GM23338 (cell line): ENCODE measurements around the gene SYT9. TPM values are rescaled to one million over a fixed set of nuclear protein-coding genes. Genes with fewer than 3 reads are reported as not detected.

Experiments
- ATAC-seq: fragments of 200-7000 bp; cut with Tn5 transposase; 3 replicates; pipeline ENCODE4 v1.9.1; 2020
- DNase-seq: peaks from one replicate; pipeline ENCODE4 v3.0.0-alpha.2; 2015; ENCODE audit warnings: low spot score
- H2AFZ ChIP-seq: fragments of 200-600 bp; sonication (generic); 2 replicates; pipeline ENCODE4 v1.8.0; 2016; ENCODE audit warnings: antibody characterized with exemption, mild to moderate bottlenecking, moderate library complexity
- H3F3A ChIP-seq: fragments of 200-600 bp; sonication (generic); replicated peaks from 2 replicates; pipeline ENCODE4 v1.8.0; 2017; ENCODE audit warnings: antibody characterized with exemption, mixed run types, low read depth
- H3K27ac ChIP-seq: fragments of 200-600 bp; sonication (generic); 2 replicates; pipeline ENCODE4 v1.6.1; 2016; ENCODE audit warnings: low read depth
- H3K27me3 ChIP-seq: fragments of 200-600 bp; sonication (generic); 2 replicates; pipeline ENCODE4 v1.8.0; 2016; ENCODE audit warnings: mild to moderate bottlenecking, mixed run types, moderate library complexity; ENCODE audit not compliant: insufficient read depth
- H3K36me3 ChIP-seq: fragments of 200-600 bp; sonication (generic); 2 replicates; pipeline ENCODE4 v1.8.0; 2016; ENCODE audit warnings: mild to moderate bottlenecking; ENCODE audit not compliant: insufficient read depth
- H3K4me1 ChIP-seq: fragments of 200-600 bp; sonication (generic); 2 replicates; pipeline ENCODE4 v1.8.0; 2016; ENCODE audit warnings: mild to moderate bottlenecking, moderate library complexity; ENCODE audit not compliant: insufficient read depth
- H3K4me2 ChIP-seq: fragments of 200-600 bp; sonication (generic); 2 replicates; pipeline ENCODE4 v1.7.1; 2017; ENCODE audit warnings: mixed run types
- H3K4me3 ChIP-seq: fragments of 200-600 bp; sonication (generic); 2 replicates; pipeline ENCODE4 v1.6.1; 2016; ENCODE audit warnings: mixed run types
- H3K79me2 ChIP-seq: fragments of 200-600 bp; sonication (generic); replicated peaks from 2 replicates; pipeline ENCODE4 v1.8.0; 2017; ENCODE audit warnings: mild to moderate bottlenecking; ENCODE audit not compliant: insufficient read depth
- H3K9me2 ChIP-seq: fragments of 200-600 bp; sonication (generic); 2 replicates; pipeline ENCODE4 v1.8.0; 2017; ENCODE audit not compliant: insufficient read depth
- H4K20me1 ChIP-seq: fragments of 200-600 bp; sonication (generic); replicated peaks from 2 replicates; pipeline ENCODE4 v1.8.0; 2017; ENCODE audit warnings: mild to moderate bottlenecking; ENCODE audit not compliant: insufficient read depth
- H3K27ac Mint-ChIP-seq: 2 replicates; pipeline ENCODE4 v1.8.0; 2020; ENCODE audit warnings: inconsistent platforms, mild to moderate bottlenecking, moderate library complexity, mixed read lengths
- H3K27me3 Mint-ChIP-seq: 3 replicates; pipeline ENCODE4 v1.8.0; 2022; ENCODE audit warnings: low read depth, mild to moderate bottlenecking, moderate library complexity, mixed read lengths, inconsistent platforms; ENCODE audit not compliant: insufficient read depth, poor library complexity
- H3K36me3 Mint-ChIP-seq: 3 replicates; pipeline ENCODE4 v1.8.0; 2021; ENCODE audit warnings: low read depth, mild to moderate bottlenecking, inconsistent platforms, moderate library complexity, mixed read lengths
- H3K4me1 Mint-ChIP-seq: 3 replicates; pipeline ENCODE4 v1.8.0; 2020; ENCODE audit warnings: mild to moderate bottlenecking, inconsistent platforms, mixed read lengths
- H3K4me3 Mint-ChIP-seq: 3 replicates; pipeline ENCODE4 v1.8.0; 2021; ENCODE audit warnings: moderate library complexity, mild to moderate bottlenecking, inconsistent platforms, mixed read lengths
- H3K9me3 Mint-ChIP-seq: 3 replicates; pipeline ENCODE4 v1.8.0; 2020; ENCODE audit warnings: moderate library complexity, mild to moderate bottlenecking, inconsistent platforms, mixed read lengths
- CREB1 ChIP-seq: fragments of 250-450 bp; sonication (Bioruptor Pico); IDR thresholded peaks from 2 replicates; pipeline ENCODE4 v1.5.0; 2020; ENCODE audit warnings: low read depth, mild to moderate bottlenecking, moderate library complexity
- EZH2 ChIP-seq: fragments of 200-600 bp; sonication (generic); IDR thresholded peaks from one replicate; pipeline ENCODE4 v1.8.0; 2017; ENCODE audit warnings: antibody characterized with exemption, mild to moderate bottlenecking, low read depth; ENCODE audit not compliant: unreplicated experiment
- EZH2phosphoT487 ChIP-seq: fragments of 200-600 bp; sonication (generic); IDR thresholded peaks from one replicate; pipeline ENCODE4 v1.8.1; 2018; ENCODE audit warnings: antibody characterized with exemption; ENCODE audit not compliant: unreplicated experiment
- NANOG ChIP-seq: IDR thresholded peaks from 2 replicates; pipeline ENCODE4 v1.6.1; 2016; ENCODE audit warnings: antibody characterized with exemption, borderline replicate concordance
- STAT1 ChIP-seq: IDR thresholded peaks from one replicate; pipeline ENCODE4 v1.6.1; 2016; ENCODE audit warnings: antibody characterized with exemption; ENCODE audit not compliant: unreplicated experiment
- ZNF331 ChIP-seq: fragments of 250-450 bp; sonication (Bioruptor Pico); IDR thresholded peaks from 2 replicates; pipeline ENCODE4 v1.5.0; 2020; ENCODE audit warnings: low read depth, mild to moderate bottlenecking, moderate library complexity
- long read RNA-seq: library from polyadenylated mRNA; unstranded; transcript quantifications from one replicate; pipeline ENCODE4 v2.0.0, GENCODE V29; 2020; ENCODE audit not compliant: unreplicated experiment
- polyA plus RNA-seq: library from polyadenylated mRNA; unstranded; fragments of >200 nt; fragmentation: Nextera tagmentation; extraction: Ambion mirVana; gene quantifications from 2 replicates; pipeline ENCODE4 v1.2.1, GENCODE V29; 2016
- total RNA-seq: library from RNA; depleted of rRNA; stranded (reverse); fragments of >200 nt; shearing (Covaris generic); gene quantifications from 2 replicates; pipeline ENCODE4 v1.2.3, GENCODE V29; 2014; rRNA removed
- TF ChIP-seq, protein P1 (sequence below): fragments of 250-450 bp; sonication (Bioruptor Pico); IDR thresholded peaks from 2 replicates; pipeline ENCODE4 v1.5.0; 2020; ENCODE audit warnings: mild to moderate bottlenecking, moderate library complexity
- TF ChIP-seq, protein P2 (sequence below): IDR thresholded peaks from one replicate; pipeline ENCODE4 v1.6.1; 2018; ENCODE audit warnings: antibody characterized with exemption; ENCODE audit not compliant: unreplicated experiment
- TF ChIP-seq, protein P3 (sequence below): IDR thresholded peaks from 2 replicates; pipeline ENCODE4 v1.6.1; 2016; ENCODE audit warnings: antibody characterized with exemption
- TF ChIP-seq, protein P4 (sequence below), 2 experiments: fragments of 200-600 bp in 1 of 2; sonication (generic) in 1 of 2; conservative IDR thresholded peaks; 2 replicates each; pipeline versions ENCODE4 v1.5.1 to v1.6.1; 2016 to 2017; ENCODE audit warnings: antibody characterized with exemption in 2 of 2, low read depth in 2 of 2, mild to moderate bottlenecking in 2 of 2, moderate library complexity in 1 of 2

The SYT9 gene, protein sequence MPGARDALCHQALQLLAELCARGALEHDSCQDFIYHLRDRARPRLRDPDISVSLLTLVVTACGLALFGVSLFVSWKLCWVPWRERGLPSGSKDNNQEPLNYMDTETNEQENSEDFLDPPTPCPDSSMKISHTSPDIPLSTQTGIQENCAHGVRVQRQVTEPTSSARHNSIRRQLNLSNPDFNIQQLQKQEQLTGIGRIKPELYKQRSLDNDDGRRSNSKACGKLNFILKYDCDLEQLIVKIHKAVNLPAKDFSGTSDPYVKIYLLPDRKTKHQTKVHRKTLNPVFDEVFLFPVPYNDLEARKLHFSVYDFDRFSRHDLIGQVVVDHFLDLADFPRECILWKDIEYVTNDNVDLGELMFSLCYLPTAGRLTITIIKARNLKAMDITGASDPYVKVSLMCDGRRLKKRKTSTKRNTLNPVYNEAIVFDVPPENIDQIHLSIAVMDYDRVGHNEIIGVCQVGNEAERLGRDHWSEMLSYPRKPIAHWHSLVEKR
- total RNA-seq (2.4 and 2.7 TPM in 2 replicates), polyA plus RNA-seq (0.70 and 0.91 TPM in 2 replicates)
- long read RNA-seq, partial matches to known transcripts: 1 of 2 reads
- long read RNA-seq, other reads (novel, unspliced or antisense): 1 of 2 reads

DNA sequence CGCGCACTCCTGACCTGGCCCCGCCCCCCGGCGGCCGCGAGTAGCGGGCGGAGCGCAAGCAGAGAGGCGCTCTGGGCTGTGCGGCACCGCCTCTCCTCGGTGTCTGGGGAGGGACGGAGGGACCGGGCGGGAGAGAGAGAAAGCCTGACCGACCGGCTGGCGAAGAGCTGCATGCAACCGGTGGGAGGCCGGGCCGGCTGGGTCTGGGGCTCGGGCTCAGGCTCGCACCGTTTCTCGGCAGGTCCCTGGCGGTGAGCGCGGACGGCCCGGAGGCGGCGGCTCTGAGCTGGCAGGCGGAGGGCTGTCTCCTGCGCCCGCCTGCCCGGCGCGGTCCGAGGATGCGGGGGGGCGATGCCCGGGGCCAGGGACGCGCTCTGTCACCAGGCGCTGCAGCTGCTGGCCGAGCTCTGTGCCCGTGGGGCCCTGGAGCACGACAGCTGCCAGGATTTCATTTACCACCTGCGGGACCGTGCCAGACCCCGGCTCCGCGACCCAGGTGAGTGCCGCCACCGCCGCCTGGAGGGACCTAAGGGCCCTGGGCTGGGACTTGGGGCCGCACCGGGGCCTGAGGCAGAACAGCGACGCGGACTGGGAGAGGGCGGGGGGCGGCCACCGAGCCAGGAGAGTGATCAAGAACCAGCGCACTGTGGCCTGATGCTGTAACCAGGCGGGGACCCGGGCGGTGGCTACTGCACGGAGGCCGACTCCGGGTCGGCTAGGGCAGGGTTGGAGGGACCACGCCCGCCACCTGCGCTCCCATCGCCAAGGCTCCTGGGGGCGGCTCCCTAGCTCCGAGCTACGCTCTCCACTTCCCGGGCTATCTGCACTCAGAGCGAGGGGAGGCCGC is at the start of gene SYT9:
SYT9 (plus strand) TSS at position 69 of the 847 bp plus-strand sequence; CDS start at position 352, 283 bp downstream.
- Histone ChIP-seq H3K4me1 (peaks cover 17% of the 10 kb centered on the region), H3K27ac (no peak within 1 kb of the TSS), H4K20me1 (no peaks in the 10 kb centered on the region), H2AFZ (peak within 1 kb of the TSS; percentile 100), H3K9me2 (no peaks in the 10 kb centered on the region), H3K79me2 (no peaks in the 10 kb centered on the region), H3F3A (0 out of 2 replicates have a peak, but pooled peaks cover 2% of the 10 kb centered on the region), H3K27me3 (peaks cover 57% of the 10 kb centered on the region), H3K36me3 (no peaks in the 10 kb centered on the region), H3K4me2 (peak within 1 kb of the TSS; percentile 93), H3K4me3 (peak within 1 kb of the TSS; percentile 85)
- Mint-ChIP-seq H3K36me3 (no peaks in the 10 kb centered on the region), H3K27me3 (peaks cover 36% of the 10 kb centered on the region), H3K27ac (no peak within 1 kb of the TSS), H3K4me3 (peak within 1 kb of the TSS; percentile 85), H3K4me1 (peaks cover 16% of the 10 kb centered on the region; the same call in 2 of the 3 replicates), H3K9me3 (no peaks in the 10 kb centered on the region)
- ATAC-seq (peak; percentile 90), DNase-seq (peak; percentile 89)
- TF ChIP-seq, protein P1, sequence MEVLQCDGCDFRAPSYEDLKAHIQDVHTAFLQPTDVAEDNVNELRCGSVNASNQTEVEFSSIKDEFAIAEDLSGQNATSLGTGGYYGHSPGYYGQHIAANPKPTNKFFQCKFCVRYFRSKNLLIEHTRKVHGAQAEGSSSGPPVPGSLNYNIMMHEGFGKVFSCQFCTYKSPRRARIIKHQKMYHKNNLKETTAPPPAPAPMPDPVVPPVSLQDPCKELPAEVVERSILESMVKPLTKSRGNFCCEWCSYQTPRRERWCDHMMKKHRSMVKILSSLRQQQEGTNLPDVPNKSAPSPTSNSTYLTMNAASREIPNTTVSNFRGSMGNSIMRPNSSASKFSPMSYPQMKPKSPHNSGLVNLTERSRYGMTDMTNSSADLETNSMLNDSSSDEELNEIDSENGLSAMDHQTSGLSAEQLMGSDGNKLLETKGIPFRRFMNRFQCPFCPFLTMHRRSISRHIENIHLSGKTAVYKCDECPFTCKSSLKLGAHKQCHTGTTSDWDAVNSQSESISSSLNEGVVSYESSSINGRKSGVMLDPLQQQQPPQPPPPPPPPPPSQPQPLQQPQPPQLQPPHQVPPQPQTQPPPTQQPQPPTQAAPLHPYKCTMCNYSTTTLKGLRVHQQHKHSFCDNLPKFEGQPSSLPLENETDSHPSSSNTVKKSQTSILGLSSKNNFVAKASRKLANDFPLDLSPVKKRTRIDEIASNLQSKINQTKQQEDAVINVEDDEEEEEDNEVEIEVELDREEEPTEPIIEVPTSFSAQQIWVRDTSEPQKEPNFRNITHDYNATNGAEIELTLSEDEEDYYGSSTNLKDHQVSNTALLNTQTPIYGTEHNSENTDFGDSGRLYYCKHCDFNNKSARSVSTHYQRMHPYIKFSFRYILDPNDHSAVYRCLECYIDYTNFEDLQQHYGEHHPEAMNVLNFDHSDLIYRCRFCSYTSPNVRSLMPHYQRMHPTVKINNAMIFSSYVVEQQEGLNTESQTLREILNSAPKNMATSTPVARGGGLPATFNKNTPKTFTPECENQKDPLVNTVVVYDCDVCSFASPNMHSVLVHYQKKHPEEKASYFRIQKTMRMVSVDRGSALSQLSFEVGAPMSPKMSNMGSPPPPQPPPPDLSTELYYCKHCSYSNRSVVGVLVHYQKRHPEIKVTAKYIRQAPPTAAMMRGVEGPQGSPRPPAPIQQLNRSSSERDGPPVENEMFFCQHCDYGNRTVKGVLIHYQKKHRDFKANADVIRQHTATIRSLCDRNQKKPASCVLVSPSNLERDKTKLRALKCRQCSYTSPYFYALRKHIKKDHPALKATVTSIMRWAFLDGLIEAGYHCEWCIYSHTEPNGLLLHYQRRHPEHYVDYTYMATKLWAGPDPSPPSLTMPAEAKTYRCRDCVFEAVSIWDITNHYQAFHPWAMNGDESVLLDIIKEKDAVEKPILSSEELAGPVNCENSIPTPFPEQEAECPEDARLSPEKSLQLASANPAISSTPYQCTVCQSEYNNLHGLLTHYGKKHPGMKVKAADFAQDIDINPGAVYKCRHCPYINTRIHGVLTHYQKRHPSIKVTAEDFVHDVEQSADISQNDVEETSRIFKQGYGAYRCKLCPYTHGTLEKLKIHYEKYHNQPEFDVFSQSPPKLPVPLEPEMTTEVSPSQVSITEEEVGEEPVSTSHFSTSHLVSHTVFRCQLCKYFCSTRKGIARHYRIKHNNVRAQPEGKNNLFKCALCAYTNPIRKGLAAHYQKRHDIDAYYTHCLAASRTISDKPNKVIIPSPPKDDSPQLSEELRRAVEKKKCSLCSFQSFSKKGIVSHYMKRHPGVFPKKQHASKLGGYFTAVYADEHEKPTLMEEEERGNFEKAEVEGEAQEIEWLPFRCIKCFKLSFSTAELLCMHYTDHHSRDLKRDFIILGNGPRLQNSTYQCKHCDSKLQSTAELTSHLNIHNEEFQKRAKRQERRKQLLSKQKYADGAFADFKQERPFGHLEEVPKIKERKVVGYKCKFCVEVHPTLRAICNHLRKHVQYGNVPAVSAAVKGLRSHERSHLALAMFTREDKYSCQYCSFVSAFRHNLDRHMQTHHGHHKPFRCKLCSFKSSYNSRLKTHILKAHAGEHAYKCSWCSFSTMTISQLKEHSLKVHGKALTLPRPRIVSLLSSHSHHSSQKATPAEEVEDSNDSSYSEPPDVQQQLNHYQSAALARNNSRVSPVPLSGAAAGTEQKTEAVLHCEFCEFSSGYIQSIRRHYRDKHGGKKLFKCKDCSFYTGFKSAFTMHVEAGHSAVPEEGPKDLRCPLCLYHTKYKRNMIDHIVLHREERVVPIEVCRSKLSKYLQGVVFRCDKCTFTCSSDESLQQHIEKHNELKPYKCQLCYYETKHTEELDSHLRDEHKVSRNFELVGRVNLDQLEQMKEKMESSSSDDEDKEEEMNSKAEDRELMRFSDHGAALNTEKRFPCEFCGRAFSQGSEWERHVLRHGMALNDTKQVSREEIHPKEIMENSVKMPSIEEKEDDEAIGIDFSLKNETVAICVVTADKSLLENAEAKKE (CRISPR knock-in tag): no peak
- TF ChIP-seq NANOG (no peak), STAT1 (no peak), CREB1 (CRISPR knock-in tag) (no peak), EZH2 (peak; percentile 29), ZNF331 (CRISPR knock-in tag) (no peak), EZH2phosphoT487 (no peak)
- TF ChIP-seq, protein P2, sequence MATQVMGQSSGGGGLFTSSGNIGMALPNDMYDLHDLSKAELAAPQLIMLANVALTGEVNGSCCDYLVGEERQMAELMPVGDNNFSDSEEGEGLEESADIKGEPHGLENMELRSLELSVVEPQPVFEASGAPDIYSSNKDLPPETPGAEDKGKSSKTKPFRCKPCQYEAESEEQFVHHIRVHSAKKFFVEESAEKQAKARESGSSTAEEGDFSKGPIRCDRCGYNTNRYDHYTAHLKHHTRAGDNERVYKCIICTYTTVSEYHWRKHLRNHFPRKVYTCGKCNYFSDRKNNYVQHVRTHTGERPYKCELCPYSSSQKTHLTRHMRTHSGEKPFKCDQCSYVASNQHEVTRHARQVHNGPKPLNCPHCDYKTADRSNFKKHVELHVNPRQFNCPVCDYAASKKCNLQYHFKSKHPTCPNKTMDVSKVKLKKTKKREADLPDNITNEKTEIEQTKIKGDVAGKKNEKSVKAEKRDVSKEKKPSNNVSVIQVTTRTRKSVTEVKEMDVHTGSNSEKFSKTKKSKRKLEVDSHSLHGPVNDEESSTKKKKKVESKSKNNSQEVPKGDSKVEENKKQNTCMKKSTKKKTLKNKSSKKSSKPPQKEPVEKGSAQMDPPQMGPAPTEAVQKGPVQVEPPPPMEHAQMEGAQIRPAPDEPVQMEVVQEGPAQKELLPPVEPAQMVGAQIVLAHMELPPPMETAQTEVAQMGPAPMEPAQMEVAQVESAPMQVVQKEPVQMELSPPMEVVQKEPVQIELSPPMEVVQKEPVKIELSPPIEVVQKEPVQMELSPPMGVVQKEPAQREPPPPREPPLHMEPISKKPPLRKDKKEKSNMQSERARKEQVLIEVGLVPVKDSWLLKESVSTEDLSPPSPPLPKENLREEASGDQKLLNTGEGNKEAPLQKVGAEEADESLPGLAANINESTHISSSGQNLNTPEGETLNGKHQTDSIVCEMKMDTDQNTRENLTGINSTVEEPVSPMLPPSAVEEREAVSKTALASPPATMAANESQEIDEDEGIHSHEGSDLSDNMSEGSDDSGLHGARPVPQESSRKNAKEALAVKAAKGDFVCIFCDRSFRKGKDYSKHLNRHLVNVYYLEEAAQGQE: no peak
- TF ChIP-seq, protein P3, sequence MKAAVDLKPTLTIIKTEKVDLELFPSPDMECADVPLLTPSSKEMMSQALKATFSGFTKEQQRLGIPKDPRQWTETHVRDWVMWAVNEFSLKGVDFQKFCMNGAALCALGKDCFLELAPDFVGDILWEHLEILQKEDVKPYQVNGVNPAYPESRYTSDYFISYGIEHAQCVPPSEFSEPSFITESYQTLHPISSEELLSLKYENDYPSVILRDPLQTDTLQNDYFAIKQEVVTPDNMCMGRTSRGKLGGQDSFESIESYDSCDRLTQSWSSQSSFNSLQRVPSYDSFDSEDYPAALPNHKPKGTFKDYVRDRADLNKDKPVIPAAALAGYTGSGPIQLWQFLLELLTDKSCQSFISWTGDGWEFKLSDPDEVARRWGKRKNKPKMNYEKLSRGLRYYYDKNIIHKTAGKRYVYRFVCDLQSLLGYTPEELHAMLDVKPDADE: no peak
- TF ChIP-seq, protein P4, sequence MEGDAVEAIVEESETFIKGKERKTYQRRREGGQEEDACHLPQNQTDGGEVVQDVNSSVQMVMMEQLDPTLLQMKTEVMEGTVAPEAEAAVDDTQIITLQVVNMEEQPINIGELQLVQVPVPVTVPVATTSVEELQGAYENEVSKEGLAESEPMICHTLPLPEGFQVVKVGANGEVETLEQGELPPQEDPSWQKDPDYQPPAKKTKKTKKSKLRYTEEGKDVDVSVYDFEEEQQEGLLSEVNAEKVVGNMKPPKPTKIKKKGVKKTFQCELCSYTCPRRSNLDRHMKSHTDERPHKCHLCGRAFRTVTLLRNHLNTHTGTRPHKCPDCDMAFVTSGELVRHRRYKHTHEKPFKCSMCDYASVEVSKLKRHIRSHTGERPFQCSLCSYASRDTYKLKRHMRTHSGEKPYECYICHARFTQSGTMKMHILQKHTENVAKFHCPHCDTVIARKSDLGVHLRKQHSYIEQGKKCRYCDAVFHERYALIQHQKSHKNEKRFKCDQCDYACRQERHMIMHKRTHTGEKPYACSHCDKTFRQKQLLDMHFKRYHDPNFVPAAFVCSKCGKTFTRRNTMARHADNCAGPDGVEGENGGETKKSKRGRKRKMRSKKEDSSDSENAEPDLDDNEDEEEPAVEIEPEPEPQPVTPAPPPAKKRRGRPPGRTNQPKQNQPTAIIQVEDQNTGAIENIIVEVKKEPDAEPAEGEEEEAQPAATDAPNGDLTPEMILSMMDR (conservative IDR thresholded peaks at IDR 0.05; ENCODE audit: low read depth in 2 of 2): no peak
